Endodermal cell (in vitro differentiated cells): Measurements from ENCODE around the gene PLIN1. TPM values are rescaled to one million over a fixed set of nuclear protein-coding genes. Genes with fewer than 3 reads are reported as not detected.

ENCODE experiments used
- DNase-seq: peaks from one replicate; pipeline ENCODE4 v3.0.0-alpha.2; 2017
- H3K27ac ChIP-seq: 2 replicates; pipeline ENCODE4 v1.5.1; 2013; ENCODE audit warnings: mild to moderate bottlenecking, low read depth, low read length, moderate library complexity
- H3K27me3 ChIP-seq: 2 replicates; pipeline ENCODE4 v1.6.1; 2013; ENCODE audit warnings: mild to moderate bottlenecking, low read length, moderate library complexity; ENCODE audit not compliant: insufficient read depth, control insufficient read depth, poor library complexity, severe bottlenecking
- H3K36me3 ChIP-seq: 2 replicates; pipeline ENCODE4 v1.7.0; 2013; ENCODE audit warnings: mild to moderate bottlenecking, low read length, moderate library complexity; ENCODE audit not compliant: control insufficient read depth, insufficient read depth
- H3K4me1 ChIP-seq: one replicate; pipeline ENCODE4 v1.7.0; 2013; ENCODE audit warnings: low read length; ENCODE audit not compliant: control insufficient read depth, insufficient read depth
- H3K4me3 ChIP-seq: 2 replicates; pipeline ENCODE4 v1.5.1; 2013; ENCODE audit warnings: mild to moderate bottlenecking, low read length, moderate library complexity
- H3K9ac ChIP-seq: 2 replicates; pipeline ENCODE4 v1.6.1; 2013; ENCODE audit warnings: mild to moderate bottlenecking, low read length, moderate library complexity; ENCODE audit not compliant: poor library complexity, severe bottlenecking; ENCODE audit errors: extremely low read depth
- H3K9me3 ChIP-seq: 2 replicates; pipeline ENCODE4 v1.6.1; 2013; ENCODE audit warnings: mild to moderate bottlenecking, low read length, moderate library complexity; ENCODE audit not compliant: control insufficient read depth
- H3K27ac Mint-ChIP-seq: 2 replicates; pipeline ENCODE4 v1.8.0; 2020; ENCODE audit warnings: mixed read lengths
- H3K27me3 Mint-ChIP-seq: 2 replicates; pipeline ENCODE4 v1.8.0; 2021; ENCODE audit warnings: mild to moderate bottlenecking, mixed read lengths; ENCODE audit not compliant: insufficient read depth
- H3K36me3 Mint-ChIP-seq: 2 replicates; pipeline ENCODE4 v1.8.0; 2020; ENCODE audit warnings: low read depth, mixed read lengths
- H3K4me1 Mint-ChIP-seq: 2 replicates; pipeline ENCODE4 v1.8.0; 2020; ENCODE audit warnings: mixed read lengths
- H3K4me3 Mint-ChIP-seq: 2 replicates; pipeline ENCODE4 v1.8.0; 2020; ENCODE audit warnings: mild to moderate bottlenecking, moderate library complexity, mixed read lengths
- H3K9me3 Mint-ChIP-seq: 2 replicates; pipeline ENCODE4 v1.8.0; 2020; ENCODE audit warnings: mild to moderate bottlenecking, mixed read lengths
- WGBS, 2 experiments: methylation state at CpG; one replicate each; pipeline versions ENCODE4 v1.1.5 to v1.1.7; 2013; ENCODE audit warnings: missing lambda C conversion rate in 2 of 2, mixed read lengths in 1 of 2; ENCODE audit not compliant: insufficient coverage in 1 of 2, insufficient read length in 1 of 2; 5-methylcytosine and 5-hydroxymethylcytosine counted together
- total RNA-seq, 2 donors: library from RNA; stranded (reverse); fragmentation: NEBNext Ultra II Directional in 1 of 2; extraction: Animal tissue kit (Norgen Biotek cat#: 25700) in 1 of 2; gene quantifications; 2 replicates in 1 of 2; 3 replicates in 1 of 2; pipeline ENCODE4 v1.2.1, GENCODE V29; 2021
- TF ChIP-seq, protein P1 (sequence below): fragments of 200-600 bp; sonication (generic); conservative IDR thresholded peaks from 2 replicates; pipeline ENCODE4 v1.5.0; 2021; ENCODE audit warnings: antibody characterized with exemption, mild to moderate bottlenecking

PLIN1 gene
- total RNA-seq, 2 donors from 2014 or later = 0.11 to 0.22 TPM

- Histone ChIP-seq H3K9me3 (no peaks in the 10 kb centered on the region), H3K27me3 (no peaks in the 10 kb centered on the region), H3K4me3 (no peak overlapping the region), H3K36me3 (peaks cover 9% of the 10 kb centered on the region), H3K9ac (no peak overlapping the region), H3K27ac (no peak overlapping the region), H3K4me1 (no peaks in the 10 kb centered on the region)
- 87 to 89% methylated on average over 10 to 16 of the region's 16 CpGs for WGBS, 2 experiments
- Mint-ChIP-seq H3K27me3 (peaks cover 13% of the 10 kb centered on the region), H3K4me3 (no peak overlapping the region), H3K4me1 (peaks cover 10% of the 10 kb centered on the region), H3K9me3 (no peaks in the 10 kb centered on the region), H3K36me3 (peaks cover 32% of the 10 kb centered on the region), H3K27ac (no peak overlapping the region)
- TF ChIP-seq, protein P1, sequence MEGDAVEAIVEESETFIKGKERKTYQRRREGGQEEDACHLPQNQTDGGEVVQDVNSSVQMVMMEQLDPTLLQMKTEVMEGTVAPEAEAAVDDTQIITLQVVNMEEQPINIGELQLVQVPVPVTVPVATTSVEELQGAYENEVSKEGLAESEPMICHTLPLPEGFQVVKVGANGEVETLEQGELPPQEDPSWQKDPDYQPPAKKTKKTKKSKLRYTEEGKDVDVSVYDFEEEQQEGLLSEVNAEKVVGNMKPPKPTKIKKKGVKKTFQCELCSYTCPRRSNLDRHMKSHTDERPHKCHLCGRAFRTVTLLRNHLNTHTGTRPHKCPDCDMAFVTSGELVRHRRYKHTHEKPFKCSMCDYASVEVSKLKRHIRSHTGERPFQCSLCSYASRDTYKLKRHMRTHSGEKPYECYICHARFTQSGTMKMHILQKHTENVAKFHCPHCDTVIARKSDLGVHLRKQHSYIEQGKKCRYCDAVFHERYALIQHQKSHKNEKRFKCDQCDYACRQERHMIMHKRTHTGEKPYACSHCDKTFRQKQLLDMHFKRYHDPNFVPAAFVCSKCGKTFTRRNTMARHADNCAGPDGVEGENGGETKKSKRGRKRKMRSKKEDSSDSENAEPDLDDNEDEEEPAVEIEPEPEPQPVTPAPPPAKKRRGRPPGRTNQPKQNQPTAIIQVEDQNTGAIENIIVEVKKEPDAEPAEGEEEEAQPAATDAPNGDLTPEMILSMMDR = peak; percentile 22
- DNase-seq = no peak
Measured at GRCh38 chr15:89652666-89653065, 26.5 kb downstream of the PLIN1 start.

- H3K4me3 Mint-ChIP-seq = no peak overlapping the region
- H3K9ac ChIP-seq = no peak overlapping the region
- H3K27ac Mint-ChIP-seq = no peak overlapping the region
Measured at GRCh38 chr15:89652131-89652530, 27.0 kb downstream of the PLIN1 start.

DNA sequence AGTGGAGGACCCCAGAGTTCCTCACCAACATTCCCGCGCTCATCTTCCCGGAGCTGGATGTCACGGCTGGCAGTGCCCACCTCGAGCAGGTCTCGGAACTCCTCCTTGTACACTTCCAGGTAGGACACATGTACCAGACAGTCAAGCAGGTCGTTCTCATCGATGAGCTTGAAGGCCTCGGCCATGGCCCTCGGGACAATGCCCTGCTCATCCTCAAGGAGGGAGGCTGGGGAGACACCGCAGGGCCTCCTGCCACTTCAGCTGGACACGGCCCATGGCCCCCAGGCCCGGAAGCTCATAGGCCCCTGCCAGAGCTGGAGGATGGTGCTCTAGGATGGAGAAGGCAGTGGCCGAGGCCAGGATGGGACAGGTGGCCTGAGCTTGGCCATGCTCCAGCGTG lies 29.5 kb downstream of the PLIN1 start:
- Histone ChIP-seq H3K27ac (no peak overlapping the region), H3K9me3 (no peaks in the 10 kb centered on the region), H3K36me3 (peaks cover 22% of the 10 kb centered on the region), H3K4me3 (no peak overlapping the region), H3K4me1 (no peaks in the 10 kb centered on the region), H3K9ac (no peak overlapping the region), H3K27me3 (no peaks in the 10 kb centered on the region)
- peaks cover 51% of the 10 kb centered on the region for H3K36me3 Mint-ChIP-seq
- DNase-seq = no peak
- H3K4me3 Mint-ChIP-seq = no peak overlapping the region
- H3K4me1 Mint-ChIP-seq = peaks cover 5% of the 10 kb centered on the region
- TF ChIP-seq, protein P1 = no peak
- 95 to 97% methylated on average over 13 to 15 of the region's 15 CpGs for WGBS, 2 experiments
- no peak overlapping the region for H3K27ac Mint-ChIP-seq
- no peaks in the 10 kb centered on the region for H3K9me3 Mint-ChIP-seq
- H3K27me3 Mint-ChIP-seq = peaks cover 5% of the 10 kb centered on the region

More at GRCh38 chr15:89652131-89652530, 27.0 kb downstream of the PLIN1 start:
- DNase-seq = no peak
- Mint-ChIP-seq H3K36me3 (peaks cover 33% of the 10 kb centered on the region), H3K27me3 (peaks cover 13% of the 10 kb centered on the region), H3K9me3 (no peaks in the 10 kb centered on the region), H3K4me1 (peaks cover 10% of the 10 kb centered on the region)
- peaks cover 9% of the 10 kb centered on the region for H3K36me3 ChIP-seq
- no peaks in the 10 kb centered on the region for H3K9me3 ChIP-seq
- no peaks in the 10 kb centered on the region for H3K27me3 ChIP-seq
- H3K27ac ChIP-seq = no peak overlapping the region
- WGBS, 2 experiments = 90 to 92% methylated on average over 4 to 7 of the region's 7 CpGs
- no peak overlapping the region for H3K4me3 ChIP-seq
- TF ChIP-seq, protein P1 = no peak
- no peaks in the 10 kb centered on the region for H3K4me1 ChIP-seq
